Measurements from ENCODE around the gene SPG7. TPM values are rescaled to one million over a fixed set of nuclear protein-coding genes. Genes with fewer than 3 reads are reported as not detected.

The SPG7 gene
- polyA plus RNA-seq, 10 donors: 43.5 to 93.9 (median 63.4) TPM

- no peak for DNase-seq
Observed at GRCh38 chr16:89545044-89545830, 37.0 kb downstream of the SPG7 start.

GRCh38 chr16:89545831-89546574, 37.8 kb downstream of the SPG7 start:
- no peak for DNase-seq

- no peak for DNase-seq
Observed at GRCh38 chr16:89546781-89547180, 38.6 kb downstream of the SPG7 start.

DNA sequence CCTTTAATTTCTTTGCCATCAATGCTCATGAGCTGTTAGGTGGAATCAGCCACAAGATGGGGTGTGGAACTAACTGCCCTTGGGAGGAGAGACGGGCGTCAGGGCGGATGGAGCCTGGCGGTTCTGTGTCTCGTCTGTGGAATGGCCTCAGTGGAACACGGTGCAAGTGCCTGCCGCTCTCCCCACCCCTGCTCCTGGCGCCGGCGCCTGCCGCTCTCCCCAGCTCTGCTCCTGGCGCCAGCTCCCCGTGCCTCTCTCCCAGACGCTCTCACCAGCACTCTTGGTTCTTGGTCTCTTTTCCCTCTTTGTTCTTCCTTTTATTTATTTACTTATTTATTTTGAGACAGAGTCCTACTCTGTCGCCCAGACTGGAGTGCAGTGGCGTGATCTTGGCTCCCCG, 39.1 kb downstream of the SPG7 start:
- DNase-seq: no peak

- no peak for DNase-seq
Observed at GRCh38 chr16:89547860-89548259, 39.7 kb downstream of the SPG7 start.

DNA sequence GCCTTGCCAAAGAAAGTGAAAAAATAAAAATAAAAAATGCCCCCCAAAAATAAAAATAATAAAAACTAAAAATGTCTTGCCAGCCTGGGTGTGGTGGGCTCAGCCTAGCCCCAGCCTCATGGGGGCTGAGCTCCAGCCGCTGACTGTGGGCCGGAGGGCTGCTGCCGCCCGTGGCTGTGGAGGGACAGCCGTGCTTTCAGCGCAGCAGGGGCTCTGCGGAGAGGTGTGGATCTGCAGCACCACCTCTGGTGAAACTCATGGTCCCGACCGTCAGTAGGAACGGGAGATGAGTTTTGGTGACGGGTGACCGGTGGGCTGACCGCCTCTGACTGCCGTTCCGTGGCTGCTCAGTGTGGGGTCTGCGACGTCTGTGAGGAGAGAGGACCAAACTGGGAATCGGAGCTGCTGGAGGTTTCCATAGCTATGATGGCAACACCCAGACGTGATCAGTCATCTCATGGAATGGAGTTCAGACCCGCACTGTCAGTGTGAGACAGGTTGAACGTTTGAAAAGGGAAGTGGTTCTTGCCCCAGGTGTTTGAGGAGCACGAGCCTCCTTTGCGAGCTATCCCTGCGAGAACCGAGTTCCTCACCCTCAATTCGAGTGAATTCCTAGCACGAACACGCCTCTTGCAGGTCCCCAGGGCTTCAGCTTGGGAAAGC, 40.3 kb downstream of the SPG7 start:
- DNase-seq: no peak

DNA sequence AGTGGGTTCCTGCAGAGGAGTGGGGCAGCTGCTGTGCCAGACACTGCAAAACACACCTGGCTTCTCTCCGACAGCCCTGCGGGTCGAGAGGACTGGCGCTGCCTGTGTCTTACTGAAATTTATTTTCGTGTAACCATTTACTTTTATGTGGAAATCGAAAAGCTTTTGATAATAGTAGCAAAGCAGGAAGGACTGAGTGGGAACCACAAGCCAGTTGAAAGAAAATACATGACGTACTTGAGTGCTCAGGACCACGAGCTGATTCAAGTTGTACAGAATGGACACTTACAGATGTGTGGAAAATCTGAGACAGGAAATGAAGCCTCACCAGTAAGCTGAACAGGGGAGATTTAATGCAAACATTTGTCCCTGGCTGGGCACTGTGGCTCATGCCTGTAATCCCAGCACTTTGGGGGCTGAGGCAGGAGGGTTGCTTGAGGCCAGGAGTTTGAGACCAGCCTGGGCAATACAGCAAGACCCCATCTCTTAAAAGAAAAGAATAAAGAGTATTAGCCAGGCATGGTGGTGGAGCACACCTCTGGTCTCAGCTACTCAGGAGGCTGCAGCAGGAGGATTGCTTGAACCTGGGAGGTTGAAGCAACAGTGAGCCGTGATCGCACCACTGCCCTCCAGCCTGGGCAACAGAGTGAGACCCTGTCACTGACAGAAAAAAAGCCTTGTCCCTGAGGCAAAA, 41.0 kb downstream of the SPG7 start:
- DNase-seq: no peak

DNA sequence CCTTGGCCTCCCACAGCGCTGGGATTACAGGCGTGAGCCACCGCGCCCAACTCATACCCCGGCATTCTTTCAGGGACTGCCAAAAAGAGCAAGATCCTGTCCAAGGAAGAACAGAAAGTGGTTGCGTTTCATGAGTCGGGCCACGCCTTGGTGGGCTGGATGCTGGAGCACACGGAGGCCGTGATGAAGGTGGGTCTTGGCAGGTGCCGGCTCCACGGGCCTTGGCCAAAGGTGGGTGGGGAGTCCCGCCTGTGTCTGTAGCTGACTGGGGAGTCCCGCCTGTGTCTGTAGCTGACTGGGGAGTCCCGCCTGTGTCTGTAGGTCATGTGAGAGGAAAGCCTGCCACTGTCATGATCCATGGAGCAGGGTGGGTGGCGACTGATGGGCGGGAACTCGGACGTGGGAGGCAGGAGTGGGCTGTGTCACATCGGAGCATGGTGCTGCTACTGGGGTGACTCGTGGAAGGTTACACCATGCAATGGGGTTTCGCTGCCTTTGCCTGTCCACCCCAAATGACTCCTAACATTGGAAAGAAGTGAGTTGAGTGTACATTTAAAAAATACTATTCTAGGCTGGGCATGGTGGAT, 42.3 kb downstream of the SPG7 start:
- no peak for DNase-seq

DNA sequence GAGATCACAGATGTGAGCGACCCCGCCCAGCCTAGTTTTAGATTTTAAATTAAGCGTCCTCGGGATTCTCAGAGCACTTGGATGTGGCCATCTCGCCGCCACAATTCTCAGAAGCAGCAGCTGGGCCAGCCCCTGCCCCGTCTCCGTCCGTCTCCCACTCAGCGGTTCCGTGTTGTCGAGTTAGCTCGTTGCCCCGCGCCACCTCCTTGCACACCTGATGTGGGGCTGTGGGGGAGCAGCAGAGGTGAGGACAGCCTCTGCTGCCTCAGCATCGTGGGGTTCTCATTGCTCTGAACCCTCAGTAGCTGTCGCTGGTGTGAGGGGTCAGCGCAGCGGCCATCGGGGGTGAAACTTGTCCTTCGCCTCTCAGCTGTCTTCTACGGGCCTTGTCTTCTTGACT, 44.1 kb downstream of the SPG7 start:
- DNase-seq: no peak

DNA sequence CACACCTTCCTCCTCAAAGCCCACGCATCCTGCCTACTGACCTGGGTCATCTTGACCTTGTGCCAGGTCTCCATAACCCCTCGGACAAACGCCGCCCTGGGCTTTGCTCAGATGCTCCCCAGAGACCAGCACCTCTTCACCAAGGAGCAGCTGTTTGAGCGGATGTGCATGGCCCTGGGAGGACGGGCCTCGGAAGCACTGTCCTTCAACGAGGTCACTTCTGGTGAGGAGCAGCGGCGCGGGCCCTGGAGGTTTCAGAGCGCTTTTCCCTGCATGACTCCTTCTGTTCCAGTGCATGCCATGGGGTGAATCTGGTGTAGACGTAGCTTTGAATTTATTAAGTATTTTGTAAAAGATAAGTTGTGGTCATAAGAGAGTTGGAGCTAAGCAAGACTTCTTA, 44.7 kb downstream of the SPG7 start:
- no peak for DNase-seq

GRCh38 chr16:89553733-89554132, 45.5 kb downstream of the SPG7 start:
- DNase-seq: no peak

- no peak for DNase-seq
Observed at GRCh38 chr16:89554343-89554742, 46.1 kb downstream of the SPG7 start.

DNA sequence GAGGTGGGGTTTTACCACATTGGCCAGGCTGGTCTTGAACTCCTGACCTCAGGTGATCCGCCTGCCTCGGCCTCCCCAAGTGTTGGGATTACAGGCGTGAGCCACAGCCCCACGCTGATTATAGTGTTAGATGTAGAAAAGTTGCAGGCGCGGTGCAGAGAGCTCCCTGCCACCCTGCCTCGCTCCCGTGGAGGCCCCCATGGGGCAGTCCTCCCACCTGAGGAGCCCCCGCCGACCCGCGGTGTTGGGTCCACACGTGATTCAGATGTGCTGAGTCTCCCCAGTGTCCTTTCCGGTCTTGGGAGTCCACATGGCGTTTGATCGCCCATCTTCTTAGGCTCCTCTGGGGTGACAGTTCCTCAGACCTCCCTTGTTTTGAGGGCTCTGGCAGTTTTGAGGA, 47.1 kb downstream of the SPG7 start:
- DNase-seq: no peak

GRCh38 chr16:89555780-89556179, 47.6 kb downstream of the SPG7 start:
- DNase-seq: no peak

DNA sequence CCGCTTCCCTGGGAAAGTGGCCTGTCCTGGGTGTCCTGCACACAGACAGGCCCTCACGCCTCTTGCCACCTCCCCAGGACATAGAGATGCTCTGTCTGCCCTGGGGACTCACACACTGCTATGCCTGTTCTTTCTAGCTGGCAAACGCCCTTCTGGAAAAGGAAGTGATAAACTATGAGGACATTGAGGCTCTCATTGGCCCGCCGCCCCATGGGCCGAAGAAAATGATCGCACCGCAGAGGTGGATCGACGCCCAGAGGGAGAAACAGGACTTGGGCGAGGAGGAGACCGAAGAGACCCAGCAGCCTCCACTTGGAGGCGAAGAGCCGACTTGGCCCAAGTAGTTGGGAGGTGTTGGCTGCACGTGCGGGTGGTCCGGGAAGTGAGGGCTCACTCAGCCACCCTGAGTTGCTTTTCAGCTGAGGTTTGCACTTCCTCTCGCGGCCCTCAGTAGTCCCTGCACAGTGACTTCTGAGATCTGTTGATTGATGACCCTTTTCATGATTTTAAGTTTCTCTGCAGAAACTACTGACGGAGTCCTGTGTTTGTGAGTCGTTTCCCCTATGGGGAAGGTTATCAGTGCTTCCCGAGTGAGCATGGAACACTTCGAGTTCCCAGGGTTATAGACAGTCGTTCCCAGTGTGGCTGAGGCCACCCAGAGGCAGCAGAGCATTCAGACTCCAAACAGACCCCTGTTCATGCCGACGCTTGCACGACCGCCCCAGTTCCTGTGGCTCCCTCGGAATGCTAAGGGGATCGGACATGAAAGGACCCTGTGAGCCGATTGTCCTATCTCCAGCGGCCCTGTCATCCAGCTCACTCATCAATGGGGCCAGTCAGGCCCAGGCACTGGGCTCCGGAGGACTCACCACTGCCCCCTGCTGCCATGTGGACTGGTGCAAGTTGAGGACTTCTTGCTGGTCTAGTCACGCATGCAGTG, 48.8 kb downstream of the SPG7 start:
- DNase-seq: peak; percentile 45 to 81 (median 62)

DNA sequence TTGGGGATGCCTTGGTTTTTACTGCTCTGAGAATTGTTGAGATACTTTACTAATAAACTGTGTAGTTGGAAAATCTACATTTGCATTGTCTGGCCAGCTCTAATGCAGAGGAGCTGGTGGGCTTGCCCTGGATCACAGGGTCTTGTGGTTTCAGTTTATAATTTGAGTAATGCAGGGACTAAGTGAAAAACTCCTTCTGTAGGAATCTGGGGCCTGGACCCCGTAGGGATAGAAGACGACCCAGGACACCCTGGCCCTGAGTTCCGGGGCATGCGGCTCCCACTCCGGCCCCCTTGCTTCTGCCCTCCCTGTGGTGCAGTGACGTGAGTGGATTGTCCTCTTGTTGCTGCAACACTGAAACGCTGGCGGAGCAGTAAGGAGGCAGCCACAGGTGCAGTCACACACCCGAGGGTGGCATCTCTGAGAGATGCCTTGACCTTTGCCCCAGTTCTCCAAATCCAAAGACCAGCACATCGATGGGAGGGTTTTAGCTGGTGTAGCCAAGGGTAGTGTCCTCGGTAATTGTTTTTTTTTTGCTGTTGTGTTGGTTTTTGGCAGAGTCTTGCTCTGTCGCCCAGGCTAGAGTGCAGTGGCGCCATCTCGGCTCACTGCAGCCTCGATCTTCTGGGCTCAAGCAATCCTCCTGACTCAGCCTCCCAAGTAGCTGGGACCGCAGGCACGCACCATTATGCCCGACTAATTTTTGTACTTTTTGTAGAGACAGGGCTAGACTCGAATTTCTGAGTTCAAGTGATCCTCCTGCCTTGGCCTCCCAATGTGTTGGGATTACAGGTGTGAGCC, 49.7 kb downstream of the SPG7 start:
- no peak for DNase-seq

DNA sequence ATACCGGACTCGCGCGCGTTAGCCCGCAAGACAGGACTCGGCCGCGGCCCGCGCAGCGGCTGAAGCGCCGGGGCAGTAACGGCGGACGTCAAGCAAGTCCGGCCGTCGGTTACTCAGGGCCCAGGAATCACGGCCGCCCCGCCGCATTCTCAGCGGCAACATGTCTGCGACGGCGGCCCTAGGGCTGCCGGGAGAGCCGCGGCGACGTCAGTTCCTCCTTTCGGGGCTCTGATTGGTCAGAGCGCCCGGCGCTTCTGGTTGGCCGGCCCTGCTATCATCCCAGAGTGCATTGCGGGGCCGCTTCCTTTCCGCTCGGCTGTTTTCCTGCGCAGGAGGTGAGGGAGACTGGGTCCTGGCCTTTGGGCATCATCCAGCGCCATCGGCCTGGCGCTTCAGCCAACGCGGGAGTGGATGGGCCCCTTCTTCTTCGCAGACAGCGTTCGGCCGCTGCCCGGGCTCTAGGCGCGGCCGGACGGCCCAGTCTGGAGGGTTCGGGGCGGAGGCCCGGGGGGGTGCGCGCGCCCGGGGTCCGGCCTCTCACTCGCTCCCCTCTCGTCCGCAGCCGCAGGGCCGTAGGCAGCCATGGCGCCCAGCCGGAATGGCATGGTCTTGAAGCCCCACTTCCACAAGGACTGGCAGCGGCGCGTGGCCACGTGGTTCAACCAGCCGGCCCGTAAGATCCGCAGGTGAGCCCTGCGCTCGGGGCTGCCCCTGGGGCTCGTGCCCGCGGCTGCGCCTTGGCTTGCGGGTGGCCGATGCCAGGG, 52.4 kb downstream of the SPG7 start, which contains the start of gene RPL13:
RPL13 (plus strand) TSS at position 305 of the 764 bp plus-strand sequence; CDS start at position 583, 278 bp downstream.
- DNase-seq: peak; percentile 95 to 98 (median 97)

DNA sequence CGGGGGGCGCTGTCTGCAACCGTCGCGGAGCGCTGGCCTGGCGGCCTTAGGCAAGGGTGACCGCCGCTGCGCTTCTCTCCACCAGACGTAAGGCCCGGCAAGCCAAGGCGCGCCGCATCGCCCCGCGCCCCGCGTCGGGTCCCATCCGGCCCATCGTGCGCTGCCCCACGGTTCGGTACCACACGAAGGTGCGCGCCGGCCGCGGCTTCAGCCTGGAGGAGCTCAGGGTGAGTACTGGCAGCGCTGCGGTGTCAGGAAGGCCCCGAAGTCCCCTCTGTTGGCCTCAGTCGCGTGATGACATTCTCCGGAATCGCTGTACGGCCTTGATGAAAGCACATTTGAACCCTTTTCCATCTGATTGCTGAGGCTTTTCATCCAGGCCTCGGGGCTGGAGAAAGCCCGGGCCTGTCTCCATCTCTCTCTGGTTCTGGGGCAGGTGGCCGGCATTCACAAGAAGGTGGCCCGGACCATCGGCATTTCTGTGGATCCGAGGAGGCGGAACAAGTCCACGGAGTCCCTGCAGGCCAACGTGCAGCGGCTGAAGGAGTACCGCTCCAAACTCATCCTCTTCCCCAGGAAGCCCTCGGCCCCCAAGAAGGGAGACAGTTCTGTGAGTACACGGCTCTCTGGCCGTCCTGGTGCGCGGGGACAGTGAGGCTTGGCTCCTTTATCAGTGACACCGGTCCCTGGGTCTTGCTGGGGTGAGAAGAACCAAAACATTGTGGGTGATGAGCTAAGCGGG, 53.1 kb downstream of the SPG7 start:
- DNase-seq: peak in 1 of 3 donors; percentile 52

Data from muscle of back (tissue), 11 donors.